ENCODE results near the gene TKTL2.

- no peak for TF ChIP-seq EZH2phosphoT487 (IDR thresholded peaks at IDR 0.05; ENCODE audit: borderline replicate concordance, low read depth, low read length)
- TF ChIP-seq CTCF (conservative IDR thresholded peaks at IDR 0.05; ENCODE audit: low read length), result no peak
These were observed 41.6 kb upstream of the TKTL2 start for GRCh38 chr4:163515198-163515597.

Data from OCI-LY7 (cell line).